B cell (primary cell): ENCODE data around the gene ARL17A. TPM values are rescaled to one million over a fixed set of nuclear protein-coding genes. Genes with fewer than 3 reads are reported as not detected.
"Not testable (repeated sequence)": the region's sequence is repeated elsewhere in the genome, so short reads cannot be mapped to it uniquely, and the experiment has no call there.

Source experiments
- ATAC-seq: fragments of 200-7000 bp; cut with Tn5 transposase; one replicate; pipeline ENCODE4 v1.10.0; 2021; ENCODE audit warnings: low read depth, mild to moderate bottlenecking, moderate number of reproducible peaks, moderate library complexity
- CTCF ChIA-PET: fragments of 350-600 bp; sonication (Branson Sonifier 250); formaldehyde crosslinking; loops from one replicate; lab custom pipeline; 2021; ENCODE audit warnings: antibody characterized with exemption, inconsistent platforms; lab: Charles Lee
- POLR2A ChIA-PET: fragments of 350-600 bp; sonication (Branson Sonifier 250); formaldehyde crosslinking; loops from one replicate; lab custom pipeline; 2021; ENCODE audit warnings: antibody characterized with exemption; lab: Charles Lee
- DNase-seq: peaks from one replicate; pipeline ENCODE4 v3.0.0; 2013
- H2AFZ ChIP-seq: 2 replicates; pipeline ENCODE4 v1.6.1; 2012; ENCODE audit warnings: mild to moderate bottlenecking, low read depth, low read length; ENCODE audit not compliant: insufficient read depth, poor library complexity, severe bottlenecking
- H3K27ac ChIP-seq, 2 donors: 1 replicate in 1 of 2; 2 replicates in 1 of 2; pipeline ENCODE4 v1.5.1; 2012 to 2013; ENCODE audit warnings: low read length in 2 of 2, mild to moderate bottlenecking in 2 of 2, moderate library complexity in 1 of 2
- H3K27me3 ChIP-seq, 4 experiments: fragments of 200-600 bp in 1 of 4; sonication (generic) in 1 of 4; replicated peaks in 1 of 4; 1 replicate in 2 of 4; 2 replicates in 2 of 4; pipeline versions ENCODE4 v1.6.1 to v1.7.0; 2013 to 2016; ENCODE audit warnings: low read length in 3 of 4, mild to moderate bottlenecking in 2 of 4, mixed read lengths in 1 of 4, moderate library complexity in 1 of 4; ENCODE audit not compliant: insufficient read depth in 4 of 4, control insufficient read depth in 3 of 4; ENCODE audit errors: control extremely low read depth in 1 of 4
- H3K36me3 ChIP-seq, 2 experiments: replicated peaks in 1 of 2; 1 replicate in 1 of 2; 2 replicates in 1 of 2; pipeline versions ENCODE4 v1.6.1 to v1.7.1; 2013; ENCODE audit warnings: low read length in 1 of 2; ENCODE audit not compliant: insufficient read depth in 2 of 2, control insufficient read depth in 1 of 2; ENCODE audit errors: control extremely low read depth in 1 of 2, extremely low read depth in 1 of 2
- H3K4me1 ChIP-seq, 2 donors: fragments of 200-600 bp in 1 of 2; sonication (generic) in 1 of 2; 1 replicate in 1 of 2; 2 replicates in 1 of 2; pipeline versions ENCODE4 v1.5.1 to v1.6.1; 2013 to 2017; ENCODE audit warnings: low read length in 2 of 2; ENCODE audit not compliant: control insufficient read depth in 2 of 2, insufficient read depth in 2 of 2
- H3K4me2 ChIP-seq: replicated peaks from 2 replicates; pipeline ENCODE3; 2012; ENCODE audit warnings: mild to moderate bottlenecking, low read depth, low read length; ENCODE audit not compliant: poor library complexity, severe bottlenecking
- H3K4me3 ChIP-seq, 5 experiments: fragments of 200-600 bp in 1 of 5; sonication (generic) in 1 of 5; 1 replicate in 3 of 5; 2 replicates in 2 of 5; pipeline versions ENCODE4 v1.5.1 to v1.7.0; 2011 to 2016; ENCODE audit warnings: low read length in 4 of 5, mild to moderate bottlenecking in 4 of 5, low read depth in 2 of 5, control low read depth in 1 of 5, moderate library complexity in 1 of 5; ENCODE audit not compliant: insufficient read depth in 1 of 5; ENCODE audit errors: control extremely low read depth in 1 of 5, extremely low read depth in 1 of 5
- H3K79me2 ChIP-seq: fragments of 200-600 bp; sonication (generic); one replicate; pipeline ENCODE4 v1.6.0; 2016; ENCODE audit warnings: low read length; ENCODE audit not compliant: control insufficient read depth, insufficient read depth
- H3K9ac ChIP-seq: fragments of 200-600 bp; sonication (generic); 2 replicates; pipeline ENCODE4 v1.6.1; 2017; ENCODE audit warnings: mild to moderate bottlenecking, low read length, moderate library complexity
- H3K9me3 ChIP-seq, 3 donors: one replicate each; pipeline versions ENCODE4 v1.6.1 to v1.7.1; 2013; ENCODE audit warnings: low read length in 2 of 3; ENCODE audit not compliant: control insufficient read depth in 2 of 3, insufficient read depth in 1 of 3; ENCODE audit errors: control extremely low read depth in 1 of 3
- H4K20me1 ChIP-seq: 2 replicates; pipeline ENCODE4 v1.6.0; 2012; ENCODE audit warnings: mild to moderate bottlenecking, low read length; ENCODE audit not compliant: insufficient read depth, control insufficient read depth, poor library complexity, severe bottlenecking
- H3K27ac Mint-ChIP-seq: one replicate; pipeline ENCODE4 v1.8.0; 2021; ENCODE audit warnings: mixed read lengths
- H3K27me3 Mint-ChIP-seq: one replicate; pipeline ENCODE4 v1.8.0; 2021; ENCODE audit warnings: mixed read lengths
- H3K4me1 Mint-ChIP-seq: one replicate; pipeline ENCODE4 v1.8.0; 2021; ENCODE audit warnings: mixed read lengths
- H3K4me3 Mint-ChIP-seq: one replicate; pipeline ENCODE4 v1.8.0; 2021; ENCODE audit warnings: mixed read lengths
- H3K9me3 Mint-ChIP-seq: one replicate; pipeline ENCODE4 v1.8.0; 2022; ENCODE audit warnings: mixed read lengths; ENCODE audit not compliant: insufficient read depth
- WGBS: methylation state at CpG from one replicate; pipeline ENCODE4 v1.1.5; 2013; ENCODE audit warnings: missing lambda C conversion rate; ENCODE audit not compliant: insufficient coverage; 5-methylcytosine and 5-hydroxymethylcytosine counted together
- intact Hi-C: fragments of 100-400 bp; cut with micrococcal nuclease; formaldehyde crosslinking; loops from one replicate; pipeline ENCODE4 v1.10.0; 2022
- polyA plus RNA-seq: library from polyadenylated mRNA; depleted of rRNA; stranded (reverse); fragments of >200 nt; gene quantifications from 2 replicates; pipeline ENCODE4 v1.2.3, GENCODE V29; 2012
- total RNA-seq, 2 donors: library from RNA; stranded (reverse); fragments of 120-200 nt in 1 of 2; gene quantifications; 1 replicate in 1 of 2; 2 replicates in 1 of 2; pipeline versions ENCODE4 v1.2.3 to v1.2.4, GENCODE V29; 2013 to 2022

The ARL17A gene
- total and polyA plus RNA-seq, 2 donors (not counting 1 experiment from before 2014, with no cell fraction given): 18.5 to 50.4 TPM

DNA sequence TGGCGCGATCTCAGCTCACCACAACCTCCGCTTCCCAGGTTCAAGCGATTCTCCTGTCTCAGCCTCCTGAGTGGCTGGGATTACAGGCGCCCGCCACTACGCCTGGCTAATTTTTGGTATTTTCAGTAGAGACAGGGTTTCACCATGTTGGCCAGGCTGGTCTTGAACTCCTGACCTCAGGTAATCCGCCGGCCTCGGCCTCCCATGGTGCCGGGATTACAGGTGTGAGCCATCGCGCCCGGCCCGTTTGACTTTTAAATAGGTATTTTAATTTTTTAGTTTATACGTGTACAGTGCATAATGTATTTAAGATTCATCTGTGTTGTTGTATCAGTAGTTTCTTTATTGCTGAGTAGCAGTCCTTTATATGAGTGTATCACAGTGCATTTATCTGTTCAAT, 87.5 kb downstream of the ARL17A start:
- WGBS: no CpG with 5 or more reads among the region's 16 CpGs
- H3K9me3 ChIP-seq, H3K27ac Mint-ChIP-seq, H2AFZ ChIP-seq, POLR2A ChIA-PET, H3K9me3 Mint-ChIP-seq, H3K27me3 ChIP-seq, H3K9ac ChIP-seq, H3K4me1 ChIP-seq, H3K4me3 ChIP-seq, H3K4me1 Mint-ChIP-seq, H3K27ac ChIP-seq, H3K79me2 ChIP-seq, intact Hi-C loops, DNase-seq, H3K36me3 ChIP-seq, H4K20me1 ChIP-seq, ATAC-seq, H3K4me3 Mint-ChIP-seq, H3K4me2 ChIP-seq, H3K27me3 Mint-ChIP-seq, CTCF ChIA-PET: not testable (repeated sequence)

DNA sequence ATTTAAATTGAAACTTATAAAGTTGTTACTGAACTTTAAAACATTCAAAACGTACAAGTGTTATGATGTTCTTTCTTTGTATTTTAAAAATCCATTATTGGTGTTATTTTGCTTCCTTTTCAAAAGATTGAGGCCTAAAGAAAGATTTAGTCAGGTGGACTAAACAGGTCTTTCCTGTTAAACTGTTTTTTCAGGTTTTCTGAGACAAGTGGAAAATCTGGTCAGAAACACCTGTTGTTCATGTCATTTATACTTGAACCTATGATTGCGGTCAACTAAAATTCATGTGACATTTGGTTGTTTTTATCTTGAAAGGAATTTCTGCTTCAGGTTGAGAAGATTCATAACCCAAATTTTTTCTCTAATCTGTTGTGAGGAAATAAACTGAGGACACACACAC, 98.2 kb downstream of the ARL17A start:
- WGBS: no CpG with 5 or more reads among the region's 2 CpGs
- H3K4me1 Mint-ChIP-seq, H3K27me3 Mint-ChIP-seq, H3K9me3 Mint-ChIP-seq, H3K36me3 ChIP-seq, ATAC-seq, H3K4me3 ChIP-seq, POLR2A ChIA-PET, H3K4me3 Mint-ChIP-seq, H2AFZ ChIP-seq, DNase-seq, H3K79me2 ChIP-seq, H3K9ac ChIP-seq, H3K9me3 ChIP-seq, H3K4me2 ChIP-seq, intact Hi-C loops, H3K27ac Mint-ChIP-seq, H3K27ac ChIP-seq, H4K20me1 ChIP-seq, H3K27me3 ChIP-seq, H3K4me1 ChIP-seq, CTCF ChIA-PET: not testable (repeated sequence)

DNA sequence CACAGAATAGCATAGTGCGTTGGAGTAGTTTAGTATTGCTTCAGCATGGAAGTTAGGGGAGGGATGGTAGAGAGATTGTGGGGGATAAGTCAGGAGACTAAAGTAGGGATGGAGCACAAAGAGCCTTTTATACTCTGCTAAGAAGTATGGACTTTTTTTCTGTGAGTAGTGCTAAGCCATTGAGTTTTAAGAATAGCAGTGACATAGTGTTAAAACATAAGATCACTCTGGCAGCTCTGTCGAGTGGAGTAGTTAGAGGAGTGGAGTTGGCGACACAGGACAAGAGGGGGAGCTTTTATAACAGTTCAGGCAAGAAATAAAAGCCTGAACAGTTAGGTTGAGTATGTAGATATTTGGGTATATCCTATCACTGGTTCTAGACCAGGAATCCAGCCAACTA, 100.7 kb downstream of the ARL17A start:
- H3K36me3 ChIP-seq, H3K27ac ChIP-seq, H3K4me3 ChIP-seq, H3K9me3 ChIP-seq, H3K9me3 Mint-ChIP-seq, H4K20me1 ChIP-seq, CTCF ChIA-PET, H3K4me2 ChIP-seq, H3K4me1 ChIP-seq, H2AFZ ChIP-seq, H3K27me3 Mint-ChIP-seq, ATAC-seq, H3K27me3 ChIP-seq, H3K9ac ChIP-seq, intact Hi-C loops, POLR2A ChIA-PET, H3K79me2 ChIP-seq, H3K4me3 Mint-ChIP-seq, H3K4me1 Mint-ChIP-seq, H3K27ac Mint-ChIP-seq, DNase-seq: not testable (repeated sequence)
- no CpG with 5 or more reads among the region's 3 CpGs for WGBS

DNA sequence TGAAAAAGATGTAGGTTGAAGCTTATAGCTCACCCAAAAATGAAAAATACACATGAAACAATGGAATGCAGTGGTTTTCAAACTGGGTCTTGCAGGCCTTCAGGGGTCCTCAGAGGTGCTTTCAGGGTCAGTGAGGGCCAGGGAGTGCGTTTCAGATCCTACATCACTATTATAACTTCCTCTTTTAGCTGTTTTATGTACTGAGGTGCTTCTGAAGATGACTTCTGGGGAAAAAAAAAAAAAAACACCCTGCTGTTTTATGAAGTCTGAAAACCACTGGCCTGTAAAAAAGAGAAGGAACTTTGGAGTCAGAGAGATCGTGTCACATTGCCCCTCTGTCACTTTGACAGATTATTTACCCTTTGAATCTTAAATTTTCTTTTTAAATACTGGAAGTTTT, 103.9 kb downstream of the ARL17A start:
- H3K27ac Mint-ChIP-seq, H3K4me1 ChIP-seq, H2AFZ ChIP-seq, POLR2A ChIA-PET, H3K9ac ChIP-seq, H3K27me3 Mint-ChIP-seq, H3K4me2 ChIP-seq, intact Hi-C loops, H4K20me1 ChIP-seq, H3K27ac ChIP-seq, H3K4me3 ChIP-seq, H3K4me1 Mint-ChIP-seq, H3K36me3 ChIP-seq, CTCF ChIA-PET, H3K4me3 Mint-ChIP-seq, H3K79me2 ChIP-seq, H3K27me3 ChIP-seq, H3K9me3 ChIP-seq, H3K9me3 Mint-ChIP-seq: not testable (repeated sequence)
- no CpG with 5 or more reads among the region's 2 CpGs for WGBS
- DNase-seq: peak; percentile 59
- peak; percentile 76 for ATAC-seq
